GM12878 (cell line): Measurements from ENCODE around the gene OMG. TPM values are rescaled to one million over a fixed set of nuclear protein-coding genes. Genes with fewer than 3 reads are reported as not detected.

Experiments
- ATAC-seq: fragments of 200-7000 bp; cut with Tn5 transposase; 3 replicates; pipeline ENCODE4 v1.9.1; 2020; ENCODE audit warnings: mild to moderate bottlenecking, moderate library complexity
- BruUV-seq: library from RNA; stranded (reverse); fragments of 400-500 nt; replicated peaks from 2 replicates; lab custom pipeline; 2021; lab: Mats Ljungman, UMichigan
- CTCF ChIA-PET: fragments of 300-600 bp; sonication (Branson Sonifier 250); formaldehyde crosslinking; extraction: SDS; loops from one replicate; lab custom pipeline; 2021; ENCODE audit warnings: inconsistent platforms; lab: Yijun Ruan, JAX
- POLR2A ChIA-PET: fragments of 350-600 bp; formaldehyde crosslinking; extraction: SDS; loops from one replicate; lab custom pipeline; 2021; ENCODE audit warnings: inconsistent platforms; lab: Charles Lee
- RAD21 ChIA-PET: fragments of 300-600 bp; sonication (Branson Sonifier 250); formaldehyde crosslinking; loops from one replicate; lab custom pipeline; 2023; ENCODE audit warnings: antibody characterized with exemption; ENCODE audit not compliant: unreplicated experiment; lab: Charles Lee
- SMC1A ChIA-PET: fragments of 300-600 bp; sonication (Branson Sonifier 250); formaldehyde crosslinking; loops from one replicate; lab custom pipeline; 2023; ENCODE audit not compliant: unreplicated experiment, uncharacterized antibody; lab: Charles Lee
- DNase-seq: peaks from one replicate; pipeline ENCODE4 v3.0.0-alpha.2; 2011; ENCODE audit warnings: low read depth, low spot score
- FAIRE-seq: peaks from 3 replicates; lab custom pipeline; 2011; peaks lifted over from hg19 to GRCh38; lab: Jason Lieb, UNC
- H2AFZ ChIP-seq: 2 replicates; pipeline ENCODE4 v1.6.0; 2011; ENCODE audit warnings: low read depth, low read length, control low read depth; ENCODE audit not compliant: control insufficient read depth
- H3K27ac ChIP-seq: 2 replicates; pipeline ENCODE4 v1.5.1; 2011; ENCODE audit warnings: control low read depth; ENCODE audit not compliant: control insufficient read depth, insufficient read depth
- H3K27me3 ChIP-seq, 2 experiments: replicated peaks in 1 of 2; 2 replicates each; pipeline versions ENCODE4 v1.6.0 to v1.6.1; 2011; ENCODE audit warnings: low read length in 1 of 2; ENCODE audit not compliant: control insufficient read depth in 2 of 2, insufficient read depth in 2 of 2
- H3K36me3 ChIP-seq, 2 experiments: 2 replicates each; pipeline ENCODE4 v1.5.1; 2011; ENCODE audit warnings: low read length in 1 of 2; ENCODE audit not compliant: control insufficient read depth in 2 of 2, insufficient read depth in 2 of 2
- H3K4me1 ChIP-seq: 2 replicates; pipeline ENCODE4 v1.6.1; 2011; ENCODE audit warnings: mild to moderate bottlenecking, low read length, moderate library complexity, mixed read lengths; ENCODE audit not compliant: control insufficient read depth, insufficient read depth
- H3K4me2 ChIP-seq: 2 replicates; pipeline ENCODE4 v1.6.0; 2011; ENCODE audit warnings: control low read depth; ENCODE audit not compliant: control insufficient read depth, insufficient read depth
- H3K4me3 ChIP-seq: fragments of 200-600 bp; sonication (generic); 2 replicates; pipeline ENCODE4 v1.5.1; 2016
- H3K79me2 ChIP-seq: 2 replicates; pipeline ENCODE4 v1.6.0; 2011; ENCODE audit warnings: low read length; ENCODE audit not compliant: control insufficient read depth, insufficient read depth
- H3K9ac ChIP-seq: 2 replicates; pipeline ENCODE4 v1.8.0; 2011; ENCODE audit warnings: low read length, control low read depth, mixed read lengths; ENCODE audit not compliant: control insufficient read depth, insufficient read depth
- H3K9me3 ChIP-seq: replicated peaks from 3 replicates; pipeline ENCODE4 v1.5.1; 2011; ENCODE audit warnings: mild to moderate bottlenecking, low read length; ENCODE audit not compliant: control insufficient read depth, insufficient read depth
- H4K20me1 ChIP-seq: 2 replicates; pipeline ENCODE4 v1.6.0; 2011; ENCODE audit not compliant: control insufficient read depth, insufficient read depth
- CHD1 ChIP-seq: IDR thresholded peaks from 2 replicates; pipeline ENCODE4 v1.6.1; 2012; ENCODE audit warnings: low read depth, low read length, improper control_type of control experiment
- E4F1 ChIP-seq: fragments of 450-650 bp; IDR thresholded peaks from 2 replicates; pipeline ENCODE4 v1.6.1; 2018; ENCODE audit warnings: borderline replicate concordance, mild to moderate bottlenecking; ENCODE audit not compliant: partially characterized antibody
- EED ChIP-seq: sonication (generic); IDR thresholded peaks from 2 replicates; pipeline ENCODE4 v1.6.1; 2016; ENCODE audit warnings: antibody characterized with exemption, low read depth
- FOS ChIP-seq: IDR thresholded peaks from 3 replicates; pipeline ENCODE4 v1.6.1; 2011; ENCODE audit warnings: borderline replicate concordance; ENCODE audit not compliant: insufficient read length; ENCODE audit errors: extremely low read depth
- GATAD2B ChIP-seq: fragments of 450-650 bp; conservative IDR thresholded peaks from 2 replicates; pipeline ENCODE4 v1.6.1; 2017; ENCODE audit warnings: low read depth, mild to moderate bottlenecking, moderate library complexity
- IKZF2 ChIP-seq, 2 experiments: fragments of 450-650 bp; IDR thresholded peaks; 2 replicates each; pipeline ENCODE4 v1.6.1; 2017; ENCODE audit warnings: mild to moderate bottlenecking in 2 of 2, moderate library complexity in 2 of 2
- LARP7 ChIP-seq: fragments of 450-650 bp; IDR thresholded peaks from 2 replicates; pipeline ENCODE4 v1.6.1; 2017; ENCODE audit warnings: mild to moderate bottlenecking
- POLR2A ChIP-seq: IDR thresholded peaks from 2 replicates; pipeline ENCODE4 v1.6.1; 2011; ENCODE audit warnings: low read depth, mild to moderate bottlenecking, low read length
- RELA ChIP-seq: fragments of 450-650 bp; IDR thresholded peaks from 2 replicates; pipeline ENCODE4 v1.8.0; 2014; ENCODE audit warnings: borderline replicate concordance; ENCODE audit not compliant: partially characterized antibody
- TCF12 ChIP-seq: IDR thresholded peaks from 2 replicates; pipeline ENCODE4 v1.6.1; 2011; ENCODE audit warnings: low read depth, mild to moderate bottlenecking, low read length
- TCF7 ChIP-seq: IDR thresholded peaks from 2 replicates; pipeline ENCODE4 v1.6.1; 2014; ENCODE audit warnings: antibody characterized with exemption, borderline replicate concordance
- WGBS: methylation state at CpG from one replicate; pipeline ENCODE4 v1.1.6; 2016; ENCODE audit warnings: low lambda C conversion rate; ENCODE audit not compliant: insufficient replicate concordance, insufficient coverage; ENCODE audit errors: missing lambda C conversion rate; 5-methylcytosine and 5-hydroxymethylcytosine counted together
- in situ Hi-C: fragments of 300-500 bp; cut with MboI; formaldehyde crosslinking; loops from 9 replicates; pipeline ENCODE4 v1.14.3; 2018; ENCODE audit warnings: mixed read lengths
- intact Hi-C: fragments of 100-400 bp; cut with micrococcal nuclease; formaldehyde crosslinking; loops from one replicate; pipeline ENCODE4 v1.14.2; 2022; ENCODE audit not compliant: unreplicated experiment
- polyA plus RNA-seq, 11 experiments: library from polyadenylated mRNA; depleted of rRNA in 4 of 11; unstranded in 6 of 11; stranded (reverse) in 5 of 11; fragments of >200 nt; fragmentation: Nextera tagmentation in 4 of 11; fragmentation: Illumina TruSeq in 1 of 11; extraction: Ambion mirVana in 4 of 11; extraction: Trizol in 1 of 11; gene quantifications; 1 replicate in 1 of 11; 2 replicates in 10 of 11; pipeline versions ENCODE4 v1.2.1 to v1.2.3, GENCODE V29; 2011 to 2016; ENCODE audit warnings: inconsistent platforms in 2 of 11, missing spikeins in 2 of 11, low read depth in 1 of 11
- total RNA-seq, 4 experiments: library from RNA; depleted of rRNA in 3 of 4; stranded (reverse); fragments of >200 nt in 3 of 4; fragmentation: Illumina TruSeq in 1 of 4; extraction: Trizol in 1 of 4; gene quantifications; 2 replicates each; pipeline versions ENCODE4 v1.2.1 to v1.2.3, GENCODE V29; 2013 to 2021
- TF ChIP-seq, protein P1 (sequence below): IDR thresholded peaks from 2 replicates; pipeline ENCODE4 v1.6.1; 2012; ENCODE audit warnings: improper control_type of control experiment, low read depth, low read length; ENCODE audit not compliant: insufficient replicate concordance

The OMG gene
- total and polyA plus RNA-seq, 10 of the 15 experiments (the other 5 are each of a cell fraction or from before 2014, with no cell fraction given): 0.09 to 0.96 (median 0.26) TPM

- intact Hi-C loops: no loop called here
- BruUV-seq: no TSS peak
- CTCF ChIA-PET: interaction anchor here (1.0 to 1.6 kb wide), 2 partner anchors 15 to 32 kb away, joined by 3 read pairs; no protein-coding TSS in a partner anchor
These were observed 47.8 kb downstream of the OMG start for GRCh38 chr17:31248986-31249834.

More at GRCh38 chr17:31248986-31249834, 47.8 kb downstream of the OMG start:
- WGBS: 77% methylated on average over 5 of the region's 5 CpGs
- H4K20me1 ChIP-seq: no peaks in the 10 kb centered on the region
- no peaks in the 10 kb centered on the region for H3K79me2 ChIP-seq
- peaks cover 29% of the 10 kb centered on the region for H3K4me1 ChIP-seq
- no peaks in the 10 kb centered on the region for H3K27me3 ChIP-seq
- DNase-seq: no peak
- H3K27ac ChIP-seq: no peak overlapping the region; the same call in 1 of the 2 replicates
- TF ChIP-seq IKZF2 (IDR thresholded peaks at IDR 0.05) (no peak), POLR2A (no peak), GATAD2B (no peak), E4F1 (no peak), LARP7 (no peak), TCF7 (no peak), CHD1 (no peak), RELA (no peak), EED (no peak), TCF12 (no peak), FOS (no peak)
- TF ChIP-seq, protein P1, sequence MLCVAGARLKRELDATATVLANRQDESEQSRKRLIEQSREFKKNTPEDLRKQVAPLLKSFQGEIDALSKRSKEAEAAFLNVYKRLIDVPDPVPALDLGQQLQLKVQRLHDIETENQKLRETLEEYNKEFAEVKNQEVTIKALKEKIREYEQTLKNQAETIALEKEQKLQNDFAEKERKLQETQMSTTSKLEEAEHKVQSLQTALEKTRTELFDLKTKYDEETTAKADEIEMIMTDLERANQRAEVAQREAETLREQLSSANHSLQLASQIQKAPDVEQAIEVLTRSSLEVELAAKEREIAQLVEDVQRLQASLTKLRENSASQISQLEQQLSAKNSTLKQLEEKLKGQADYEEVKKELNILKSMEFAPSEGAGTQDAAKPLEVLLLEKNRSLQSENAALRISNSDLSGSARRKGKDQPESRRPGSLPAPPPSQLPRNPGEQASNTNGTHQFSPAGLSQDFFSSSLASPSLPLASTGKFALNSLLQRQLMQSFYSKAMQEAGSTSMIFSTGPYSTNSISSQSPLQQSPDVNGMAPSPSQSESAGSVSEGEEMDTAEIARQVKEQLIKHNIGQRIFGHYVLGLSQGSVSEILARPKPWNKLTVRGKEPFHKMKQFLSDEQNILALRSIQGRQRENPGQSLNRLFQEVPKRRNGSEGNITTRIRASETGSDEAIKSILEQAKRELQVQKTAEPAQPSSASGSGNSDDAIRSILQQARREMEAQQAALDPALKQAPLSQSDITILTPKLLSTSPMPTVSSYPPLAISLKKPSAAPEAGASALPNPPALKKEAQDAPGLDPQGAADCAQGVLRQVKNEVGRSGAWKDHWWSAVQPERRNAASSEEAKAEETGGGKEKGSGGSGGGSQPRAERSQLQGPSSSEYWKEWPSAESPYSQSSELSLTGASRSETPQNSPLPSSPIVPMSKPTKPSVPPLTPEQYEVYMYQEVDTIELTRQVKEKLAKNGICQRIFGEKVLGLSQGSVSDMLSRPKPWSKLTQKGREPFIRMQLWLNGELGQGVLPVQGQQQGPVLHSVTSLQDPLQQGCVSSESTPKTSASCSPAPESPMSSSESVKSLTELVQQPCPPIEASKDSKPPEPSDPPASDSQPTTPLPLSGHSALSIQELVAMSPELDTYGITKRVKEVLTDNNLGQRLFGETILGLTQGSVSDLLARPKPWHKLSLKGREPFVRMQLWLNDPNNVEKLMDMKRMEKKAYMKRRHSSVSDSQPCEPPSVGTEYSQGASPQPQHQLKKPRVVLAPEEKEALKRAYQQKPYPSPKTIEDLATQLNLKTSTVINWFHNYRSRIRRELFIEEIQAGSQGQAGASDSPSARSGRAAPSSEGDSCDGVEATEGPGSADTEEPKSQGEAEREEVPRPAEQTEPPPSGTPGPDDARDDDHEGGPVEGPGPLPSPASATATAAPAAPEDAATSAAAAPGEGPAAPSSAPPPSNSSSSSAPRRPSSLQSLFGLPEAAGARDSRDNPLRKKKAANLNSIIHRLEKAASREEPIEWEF: no peak
- no peaks in the 10 kb centered on the region for H3K9me3 ChIP-seq
- H3K36me3 ChIP-seq: peaks cover 0 to 4% of the 10 kb centered on the region in 2 experiments; a peak in 1 of 4 replicates
- ChIA-PET SMC1A (interaction anchor here (0.6 to 3.4 kb wide), 5 partner anchors 14 to 592 kb away, joined by 3 to 14 read pairs (median 6); partner anchors contain the start of gene EVI2A), POLR2A (interaction anchor here (1.0 kb wide), 1 partner anchor 73 kb away, joined by 4 read pairs; no protein-coding TSS in a partner anchor), RAD21 (no interaction called here)
- FAIRE-seq: no peak
- H3K9ac ChIP-seq: no peak overlapping the region
- H3K4me2 ChIP-seq: no peak overlapping the region
- no peak for ATAC-seq
- H3K4me3 ChIP-seq: no peak overlapping the region
- no peak overlapping the region for H2AFZ ChIP-seq
- in situ Hi-C loops: no loop called here
